A172 (cell line): ENCODE data around the gene POLR3B. TPM values are rescaled to one million over a fixed set of nuclear protein-coding genes. Genes with fewer than 3 reads are reported as not detected.

Experiments used
- DNase-seq: peaks from one replicate; pipeline ENCODE4 v3.0.0-alpha.2; 2015; ENCODE audit warnings: low spot score
- total RNA-seq: library from RNA; depleted of rRNA; stranded (reverse); fragments of >200 nt; shearing (Covaris generic); gene quantifications from 2 replicates; pipeline ENCODE4 v1.2.3, GENCODE V29; 2014

POLR3B gene
- total RNA-seq, 1 experiment from 2014 or later = 7.2 TPM

DNA sequence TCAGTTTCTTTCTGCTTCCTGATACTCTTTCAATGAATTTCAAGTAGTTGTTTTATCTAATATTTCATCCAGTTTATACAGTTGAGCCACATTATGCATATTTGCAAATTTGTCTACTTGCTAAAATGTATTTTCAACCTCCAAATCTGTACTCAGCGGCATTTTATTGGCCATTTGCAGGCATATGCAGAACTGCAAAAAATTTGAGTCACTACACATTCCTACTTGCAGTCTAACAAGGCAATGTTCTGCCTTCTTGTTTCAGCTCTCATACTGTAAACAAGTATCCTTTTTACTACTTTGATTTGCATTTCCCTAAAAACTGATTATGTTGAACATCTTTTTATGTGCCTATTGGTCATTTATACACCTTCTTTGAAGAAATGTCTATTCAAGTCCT, 55.0 kb downstream of the POLR3B start:
- DNase-seq = no peak

DNA sequence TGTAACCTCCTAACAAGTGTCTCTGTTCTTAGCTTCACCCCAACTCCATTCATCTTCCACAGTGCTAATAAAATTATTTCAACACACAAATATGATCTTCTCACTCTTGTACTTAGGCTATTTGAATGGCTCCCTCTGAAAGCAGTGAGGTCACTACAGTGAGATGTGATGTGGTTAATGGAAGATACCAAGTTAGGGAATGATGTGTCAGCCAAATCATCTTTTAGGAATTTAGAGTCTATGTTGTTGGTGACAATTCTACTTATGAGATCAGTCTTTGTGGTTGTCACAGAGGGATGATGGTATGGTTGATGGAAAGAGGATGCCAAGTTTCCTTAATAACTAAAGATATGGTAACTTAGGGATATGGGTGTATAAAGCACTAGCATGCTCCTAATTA, 57.6 kb downstream of the POLR3B start:
- peak; percentile 67 for DNase-seq

- DNase-seq = peak; percentile 18
Measured at GRCh38 chr12:106416273-106416672, 58.7 kb downstream of the POLR3B start.

DNA sequence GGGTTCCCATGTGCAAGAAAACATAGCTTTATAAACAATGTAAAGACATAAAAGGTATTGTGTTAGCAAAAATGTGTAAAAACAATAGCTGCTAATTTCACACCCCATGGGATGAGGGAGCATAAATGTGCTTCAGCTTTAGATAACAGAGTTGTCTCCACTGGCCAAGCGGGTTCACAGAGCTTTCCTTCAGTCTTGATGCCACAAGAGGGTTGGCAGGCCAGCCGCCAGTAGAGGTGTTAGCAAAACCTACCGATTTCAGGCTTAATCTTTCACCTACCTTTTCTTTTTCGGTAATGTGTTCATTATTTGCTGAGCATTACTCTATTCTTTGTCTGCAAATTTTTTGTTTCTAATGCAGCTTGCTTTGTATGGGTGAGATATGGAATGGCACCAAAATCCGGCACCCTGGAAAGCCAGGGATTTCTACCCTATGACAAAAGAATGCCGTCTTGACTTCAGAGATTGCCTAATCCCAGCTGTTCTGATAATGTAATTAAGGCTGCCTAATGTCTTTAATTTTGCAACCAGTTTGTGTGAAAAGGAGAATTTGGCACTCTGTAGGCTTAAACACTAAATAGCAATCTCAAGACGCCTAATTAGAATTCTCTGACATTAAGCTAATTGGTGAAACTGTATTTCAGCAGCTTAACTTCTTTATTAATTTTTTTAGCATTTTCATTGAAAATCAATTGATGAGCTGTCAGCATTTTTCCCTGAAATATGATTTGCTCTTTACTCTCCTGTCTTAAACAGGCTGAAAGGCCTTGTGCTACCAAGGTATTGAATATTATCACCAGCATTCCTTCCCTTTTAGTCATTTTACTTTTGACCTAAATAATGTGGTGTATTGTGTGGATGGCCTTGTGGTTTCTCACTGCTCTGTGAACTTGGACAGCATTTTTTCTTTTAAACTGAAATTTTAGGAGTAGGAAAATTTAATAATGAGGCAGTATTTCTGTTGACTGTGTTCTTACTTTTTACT, 60.7 kb downstream of the POLR3B start:
- peak; percentile 77 for DNase-seq

DNA sequence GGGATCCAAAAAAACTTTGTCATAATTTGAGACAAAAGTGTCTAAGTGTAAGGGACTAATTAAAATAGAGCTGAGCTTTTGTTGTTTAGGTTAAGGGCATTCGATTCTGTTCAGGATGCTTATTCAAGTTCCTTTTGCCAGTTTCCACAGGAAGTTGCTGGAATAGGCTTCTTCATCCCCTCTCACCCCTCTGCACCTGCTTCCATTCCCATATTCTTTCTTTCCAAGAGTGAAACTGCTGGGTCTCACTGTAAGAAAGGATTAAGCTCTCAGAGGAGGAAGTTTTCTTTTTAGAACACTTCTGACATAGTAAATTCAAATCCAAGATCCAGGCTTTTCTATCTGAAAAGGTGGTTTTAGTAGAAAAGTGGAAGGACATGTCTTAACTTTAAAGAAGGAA, 61.4 kb downstream of the POLR3B start:
- peak; percentile 21 for DNase-seq

DNA sequence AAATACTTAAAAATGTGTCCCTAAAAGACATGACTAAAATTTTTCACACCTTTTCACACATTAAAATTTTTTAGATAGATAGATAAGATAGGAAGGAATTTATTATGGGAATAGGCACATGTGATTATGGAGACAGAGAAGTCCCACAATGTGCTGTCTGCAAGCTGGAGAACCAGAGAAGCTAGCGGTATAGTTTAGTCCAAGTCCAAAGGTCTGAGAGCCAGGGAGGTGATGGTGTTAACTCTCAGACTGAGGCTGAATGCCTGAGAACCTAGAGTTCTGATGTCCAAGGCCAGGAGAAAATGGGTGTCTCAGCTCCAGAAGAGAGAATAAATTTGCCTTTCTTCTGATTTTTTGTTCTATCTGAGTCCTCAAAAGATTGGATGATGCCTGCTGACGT, 65.7 kb downstream of the POLR3B start:
- no peak for DNase-seq

GRCh38 chr12:106425061-106425702, 67.6 kb downstream of the POLR3B start:
- DNase-seq = peak; percentile 28

DNA sequence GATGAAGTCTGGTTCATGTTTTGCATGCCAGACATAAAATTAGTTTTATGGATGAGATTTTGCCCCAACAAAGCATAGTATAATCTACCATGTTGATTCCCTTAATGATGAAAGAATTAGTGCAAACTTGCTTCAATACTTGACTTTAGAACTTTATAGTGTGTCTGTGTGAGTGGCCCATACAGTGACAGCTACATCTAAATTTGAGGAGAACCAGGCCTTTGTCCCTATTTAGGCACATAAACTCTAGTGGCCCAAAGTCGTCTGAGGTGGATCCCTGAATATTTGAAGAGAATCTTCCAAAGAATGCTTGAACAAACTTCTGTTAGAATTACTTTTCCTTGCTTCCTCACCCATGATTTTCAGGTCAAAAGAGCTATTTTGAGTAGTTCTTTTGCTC, 70.4 kb downstream of the POLR3B start:
- no peak for DNase-seq

GRCh38 chr12:106428384-106428783, 70.8 kb downstream of the POLR3B start:
- no peak for DNase-seq

DNA sequence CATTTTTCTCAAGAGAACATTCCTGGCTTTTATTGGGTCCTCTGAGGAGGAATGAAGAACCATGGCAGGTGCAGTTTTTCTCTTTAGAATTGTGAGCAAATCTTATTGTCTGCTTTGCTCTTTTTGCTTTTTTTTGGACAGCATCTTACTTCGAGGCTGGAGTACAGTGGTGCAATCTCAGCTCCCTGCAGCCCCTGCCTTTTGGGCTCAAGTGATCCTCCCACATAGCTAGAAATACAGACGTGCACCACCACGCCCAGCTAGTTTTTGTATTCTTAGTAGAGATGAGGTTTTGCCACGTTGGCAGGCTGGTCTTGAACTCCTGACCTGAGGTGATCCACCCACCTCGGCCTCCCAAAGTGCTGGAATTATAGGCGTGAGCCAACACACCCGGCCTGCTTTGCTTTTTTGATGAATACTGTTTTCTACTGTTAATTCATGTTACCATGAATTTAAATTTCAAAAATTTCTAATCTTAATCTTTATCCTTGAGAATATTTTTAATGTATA, 71.5 kb downstream of the POLR3B start:
- DNase-seq = no peak

GRCh38 chr12:106429636-106430035, 72.1 kb downstream of the POLR3B start:
- DNase-seq = no peak

DNA sequence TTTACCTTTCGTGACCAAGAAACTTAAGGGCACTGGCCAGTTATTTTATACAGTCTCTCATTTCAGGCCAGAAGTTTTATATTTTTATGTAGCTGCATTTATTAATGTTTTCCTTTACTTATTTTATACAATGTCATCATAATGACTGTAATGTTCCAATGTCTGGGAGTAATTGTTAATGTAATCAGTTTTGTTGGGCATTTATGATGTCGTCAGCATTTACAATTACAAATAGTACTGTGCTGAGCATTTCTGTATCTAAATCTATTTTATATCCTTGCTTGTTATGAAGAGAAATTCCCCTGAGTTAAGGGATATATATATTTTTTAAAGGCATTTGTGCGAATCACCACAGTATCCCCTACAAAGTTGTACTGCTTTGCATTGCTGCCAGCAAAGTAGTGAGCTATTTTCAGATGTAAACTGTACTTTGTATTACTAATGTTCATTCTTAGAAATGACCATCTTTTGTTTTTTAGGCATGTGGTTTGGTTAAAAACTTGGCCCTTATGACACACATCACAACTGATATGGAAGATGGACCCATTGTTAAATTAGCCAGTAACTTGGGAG, 74.4 kb downstream of the POLR3B start:
- no peak for DNase-seq

- no peak for DNase-seq
Measured at GRCh38 chr12:106433055-106433454, 75.5 kb downstream of the POLR3B start.

GRCh38 chr12:106434526-106434925, 77.0 kb downstream of the POLR3B start:
- DNase-seq = no peak

DNA sequence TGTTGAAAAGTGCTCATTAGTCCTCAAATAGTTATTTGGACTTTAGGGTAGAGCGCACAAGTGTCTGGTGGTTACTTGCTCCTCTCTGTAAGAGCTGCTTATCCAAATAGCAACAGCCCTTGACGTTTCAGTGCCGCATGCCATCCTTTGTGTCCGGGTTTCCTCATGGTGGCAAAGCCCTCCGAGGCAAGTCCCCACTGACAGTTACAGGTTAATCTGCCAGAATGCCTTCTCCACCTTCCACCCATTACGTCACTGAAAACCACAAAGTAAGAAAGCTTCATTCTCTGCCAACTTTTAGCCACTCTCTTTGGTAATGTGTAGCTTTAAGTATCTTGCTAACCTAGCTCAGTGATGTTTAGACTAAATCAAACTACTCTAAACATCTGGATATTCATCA, 78.6 kb downstream of the POLR3B start:
- no peak for DNase-seq

DNA sequence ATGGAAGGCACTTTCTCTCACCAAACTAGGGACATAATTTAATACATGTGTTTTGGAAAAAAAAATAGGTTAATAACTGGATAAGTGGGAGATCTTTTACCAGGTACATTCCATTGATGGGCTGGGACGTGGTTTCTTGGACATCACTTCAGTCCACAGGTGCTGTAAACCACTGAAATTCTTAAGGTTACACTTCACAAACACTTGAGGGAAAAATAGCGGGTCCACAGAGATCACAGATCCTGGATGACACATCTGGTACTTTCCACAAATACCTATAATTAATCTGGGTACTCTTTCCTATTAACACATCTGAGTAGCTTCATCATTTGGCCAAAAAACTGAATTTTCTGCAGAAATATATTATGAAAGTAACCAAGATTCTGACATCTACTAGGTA, 85.0 kb downstream of the POLR3B start:
- DNase-seq = no peak

DNA sequence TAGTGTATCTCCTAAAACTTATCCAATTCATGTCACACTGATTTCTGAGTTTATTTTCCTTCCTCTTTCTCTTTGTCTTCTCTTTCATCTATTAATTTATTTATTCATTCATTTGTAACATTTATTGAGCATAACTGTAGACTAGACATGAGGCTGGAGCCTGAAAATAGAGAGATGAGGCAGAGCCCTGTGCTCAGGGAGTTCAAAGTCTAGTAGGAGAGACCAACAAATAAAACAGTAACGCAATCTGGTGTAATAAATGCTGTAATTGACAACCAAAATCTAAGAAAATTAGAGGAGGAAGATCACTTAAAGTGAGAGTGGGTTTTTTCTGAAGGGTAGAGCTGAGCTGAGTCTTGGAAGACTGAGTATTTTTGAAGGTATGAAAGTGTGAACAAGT, 87.5 kb downstream of the POLR3B start:
- no peak for DNase-seq

DNA sequence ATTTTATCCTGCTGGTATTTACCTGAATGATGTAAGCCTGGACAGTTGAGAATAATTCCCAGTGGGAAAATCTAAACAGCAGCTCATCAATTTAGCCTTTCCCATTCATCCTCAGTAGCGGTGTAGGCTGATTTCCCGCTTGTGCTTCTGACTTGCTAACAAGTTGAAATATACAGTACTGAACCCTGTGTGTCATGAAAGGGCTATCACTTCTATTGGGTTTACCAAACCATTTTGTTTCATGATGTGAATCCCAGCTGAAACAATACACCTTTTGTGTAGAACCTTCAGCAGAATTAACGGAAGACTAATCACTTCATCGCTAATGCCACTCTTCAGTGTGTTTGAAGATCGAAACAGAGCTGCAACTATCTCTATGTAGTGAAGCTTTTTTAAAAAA, 88.4 kb downstream of the POLR3B start:
- no peak for DNase-seq

- DNase-seq = no peak
Measured at GRCh38 chr12:106446419-106447092, 89.0 kb downstream of the POLR3B start.

- no peak for DNase-seq
Measured at GRCh38 chr12:106452309-106452708, 94.8 kb downstream of the POLR3B start.

GRCh38 chr12:106455111-106455510, 97.6 kb downstream of the POLR3B start:
- DNase-seq = no peak

DNA sequence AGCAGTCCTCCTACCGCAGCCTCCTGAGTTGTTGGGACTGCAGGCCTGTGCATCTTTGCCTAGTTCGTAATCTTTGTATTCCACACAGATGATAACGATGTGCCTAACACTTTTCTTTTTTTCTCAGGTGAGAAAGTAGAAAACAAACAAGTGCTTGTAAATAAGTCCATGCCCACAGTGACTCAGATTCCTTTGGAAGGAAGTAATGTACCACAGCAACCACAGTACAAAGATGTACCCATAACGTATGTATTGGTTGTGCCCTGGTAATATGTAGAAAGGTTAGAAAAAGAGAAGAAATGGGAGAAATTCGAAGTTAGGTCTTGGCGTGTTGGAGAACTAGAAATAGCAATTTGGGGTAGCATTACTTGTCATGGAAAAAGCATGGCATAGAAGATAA, 101.6 kb downstream of the POLR3B start:
- DNase-seq = no peak
